Activated CD8-positive, alpha-beta memory T cell treated with anti-CD3 and anti-CD28 coated beads, Interleukin-2, amount 10 ng/mL, durations not matched to agents 7 days and 5 days (primary cell): ENCODE results near the gene TGIF2. TPM values are rescaled to one million over a fixed set of nuclear protein-coding genes. Genes with fewer than 3 reads are reported as not detected.
A peak's percentile ranks its signal among the peaks of the same experiment; 100 is the strongest.

Experiments
- ATAC-seq: fragments of 150-1000 bp; cut with Tn5 transposase; one replicate; pipeline ENCODE4 v1.10.0; 2021; ENCODE audit warnings: moderate library complexity
- CTCF ChIA-PET: fragments of 350-600 bp; sonication (Branson Sonifier 250); formaldehyde crosslinking; loops from one replicate; lab custom pipeline; 2021; ENCODE audit warnings: antibody characterized with exemption; lab: Charles Lee
- DNase-seq: peaks from one replicate; pipeline ENCODE4 v3.0.0-alpha.2; 2020
- H3K27ac Mint-ChIP-seq: one replicate; pipeline ENCODE4 v1.8.0; 2021; ENCODE audit warnings: mild to moderate bottlenecking, mixed read lengths
- H3K27me3 Mint-ChIP-seq: one replicate; pipeline ENCODE4 v1.8.0; 2021; ENCODE audit warnings: mixed read lengths
- H3K36me3 Mint-ChIP-seq: one replicate; pipeline ENCODE4 v1.8.0; 2021; ENCODE audit warnings: mild to moderate bottlenecking, mixed read lengths
- H3K4me1 Mint-ChIP-seq: one replicate; pipeline ENCODE4 v1.8.0; 2021; ENCODE audit warnings: mixed read lengths
- H3K4me3 Mint-ChIP-seq: one replicate; pipeline ENCODE4 v1.8.0; 2021; ENCODE audit warnings: mild to moderate bottlenecking, moderate library complexity, mixed read lengths
- H3K9me3 Mint-ChIP-seq: one replicate; pipeline ENCODE4 v1.8.0; 2022; ENCODE audit warnings: low read depth, mixed read lengths
- total RNA-seq, 2 experiments: library from RNA; stranded (reverse); gene quantifications; one replicate each; pipeline ENCODE4 v1.2.3, GENCODE V29; 2021

TGIF2 gene
- total RNA-seq, 2 experiments from 2014 or later: 32.5 to 40.9 TPM

DNA sequence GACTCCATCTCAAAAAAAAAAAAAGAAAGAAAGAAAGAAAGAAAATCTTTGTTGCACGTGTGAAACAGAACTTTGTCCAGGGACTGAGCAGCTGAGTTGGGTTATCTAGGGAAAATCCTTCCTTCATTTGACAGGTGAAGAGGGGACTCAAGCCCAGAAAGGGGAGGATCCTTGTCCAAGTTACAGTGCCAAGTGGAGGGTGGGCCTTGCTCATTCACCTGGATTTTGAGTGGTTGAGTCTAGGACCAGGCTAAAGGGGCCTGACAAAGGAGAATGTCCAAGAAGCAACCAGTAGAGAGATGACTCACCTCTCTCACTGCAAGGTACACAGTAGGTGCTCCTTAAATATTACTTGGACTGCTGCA, 2.7 kb downstream of the TGIF2 start:
- ATAC-seq (no peak), DNase-seq (no peak)
- Mint-ChIP-seq H3K4me1 (peaks cover 45% of the 10 kb centered on the region), H3K9me3 (no peaks in the 10 kb centered on the region), H3K4me3 (no peak overlapping the region), H3K27ac (peak overlapping the region; percentile 55), H3K27me3 (no peaks in the 10 kb centered on the region), H3K36me3 (peaks cover 29% of the 10 kb centered on the region)
- CTCF ChIA-PET: interaction anchor here (2.2 to 6.4 kb wide), 3 partner anchors 12 to 29 kb away, joined by 13 to 54 read pairs (median 43); partner anchors contain the start of gene RAB5IF

DNA sequence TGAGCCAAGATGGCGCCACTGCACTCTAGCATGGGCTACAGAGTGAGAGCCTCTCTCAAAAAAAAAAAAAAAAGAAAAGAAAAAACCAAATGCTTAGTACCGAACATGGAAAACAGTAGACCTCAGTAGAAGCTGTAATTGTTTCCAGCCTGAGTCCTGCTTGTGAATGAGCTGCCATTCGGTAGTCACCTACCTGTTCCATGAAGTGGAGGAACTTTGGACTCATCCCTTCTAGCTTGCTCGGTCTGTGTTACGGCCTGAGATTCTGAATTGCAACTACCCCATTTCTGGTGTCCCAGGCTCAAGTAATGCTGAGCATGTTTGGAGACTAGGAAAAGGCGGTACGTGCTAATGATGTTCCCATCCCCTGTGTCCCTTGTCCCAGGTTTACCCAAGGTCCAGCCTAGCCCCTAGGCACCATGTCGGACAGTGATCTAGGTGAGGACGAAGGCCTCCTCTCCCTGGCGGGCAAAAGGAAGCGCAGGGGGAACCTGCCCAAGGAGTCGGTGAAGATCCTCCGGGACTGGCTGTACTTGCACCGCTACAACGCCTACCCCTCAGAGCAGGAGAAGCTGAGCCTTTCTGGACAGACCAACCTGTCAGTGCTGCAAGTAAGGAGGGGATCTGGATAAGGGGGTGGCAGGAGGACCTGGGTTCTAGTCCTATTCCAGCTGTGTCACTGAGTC, 5.1 kb downstream of the TGIF2 start:
- no peak overlapping the region for H3K27ac Mint-ChIP-seq
- DNase-seq (no peak), ATAC-seq (no peak)
- CTCF ChIA-PET: interaction anchor here (6.4 kb wide), 1 partner anchor 27 kb away, joined by 54 read pairs; the partner anchor contains the start of gene RAB5IF
- H3K4me3 Mint-ChIP-seq: no peak overlapping the region
- peaks cover 46% of the 10 kb centered on the region for H3K4me1 Mint-ChIP-seq
- H3K36me3 Mint-ChIP-seq: peaks cover 39% of the 10 kb centered on the region
- no peaks in the 10 kb centered on the region for H3K27me3 Mint-ChIP-seq
- H3K9me3 Mint-ChIP-seq: no peaks in the 10 kb centered on the region

DNA sequence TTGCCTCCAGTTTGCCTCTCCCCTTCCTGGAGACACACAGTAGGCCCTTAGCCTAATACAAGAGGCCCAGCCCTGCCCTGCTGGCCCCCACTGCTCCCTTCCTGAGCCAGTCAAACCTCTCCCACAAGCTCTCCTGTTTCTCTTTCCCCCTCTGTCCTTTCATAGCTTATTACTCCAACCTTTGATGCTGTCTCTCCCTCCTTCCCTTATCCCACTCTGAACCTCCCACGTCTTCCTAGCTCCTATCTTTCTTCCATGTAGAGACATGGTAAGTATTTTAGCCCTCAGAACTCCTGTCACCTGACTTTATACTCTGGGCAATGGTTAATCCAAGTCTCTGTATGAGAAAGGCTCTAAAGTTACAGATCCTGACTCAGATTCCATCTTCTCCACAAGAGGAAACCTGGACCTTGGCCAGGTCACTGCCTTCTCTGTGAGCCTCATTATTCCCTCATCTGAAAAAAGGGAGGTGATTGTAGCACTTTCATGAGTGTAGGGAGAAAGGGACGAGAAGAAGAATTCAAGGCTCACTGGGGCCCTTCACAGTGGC, 6.7 kb downstream of the TGIF2 start:
- Mint-ChIP-seq H3K4me1 (peaks cover 44% of the 10 kb centered on the region), H3K4me3 (no peak overlapping the region), H3K27ac (peak overlapping the region; percentile 65), H3K36me3 (peaks cover 40% of the 10 kb centered on the region), H3K27me3 (no peaks in the 10 kb centered on the region), H3K9me3 (no peaks in the 10 kb centered on the region)
- CTCF ChIA-PET: interaction anchor here (1.2 to 1.5 kb wide), 2 partner anchors 15 to 24 kb away, joined by 3 read pairs; no protein-coding TSS in a partner anchor
- DNase-seq (no peak), ATAC-seq (no peak)

DNA sequence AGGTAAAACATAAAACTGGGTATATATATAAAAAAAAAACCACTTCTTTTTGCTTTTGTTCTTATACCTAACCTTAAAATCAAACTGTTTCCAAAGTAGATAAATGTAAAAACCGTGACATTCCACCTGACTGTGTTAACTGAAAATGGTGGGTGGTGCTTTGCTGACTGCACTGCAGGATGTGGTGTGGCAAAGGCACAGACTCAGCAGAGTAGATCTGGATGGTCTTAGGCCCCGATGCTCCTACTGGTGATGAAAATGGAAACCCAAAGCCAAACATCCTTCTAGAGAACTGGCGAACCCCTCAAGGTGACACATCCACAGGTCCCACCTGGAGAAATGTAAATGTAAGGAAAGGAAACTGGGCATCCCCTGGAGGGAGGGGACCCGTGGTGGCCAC, 8.9 kb downstream of the TGIF2 start:
- CTCF ChIA-PET: interaction anchor here (3.2 kb wide), 1 partner anchor 23 kb away, joined by 12 read pairs; the partner anchor contains the start of gene RAB5IF
- peak; percentile 91 for ATAC-seq
- H3K4me3 Mint-ChIP-seq: no peak overlapping the region

DNA sequence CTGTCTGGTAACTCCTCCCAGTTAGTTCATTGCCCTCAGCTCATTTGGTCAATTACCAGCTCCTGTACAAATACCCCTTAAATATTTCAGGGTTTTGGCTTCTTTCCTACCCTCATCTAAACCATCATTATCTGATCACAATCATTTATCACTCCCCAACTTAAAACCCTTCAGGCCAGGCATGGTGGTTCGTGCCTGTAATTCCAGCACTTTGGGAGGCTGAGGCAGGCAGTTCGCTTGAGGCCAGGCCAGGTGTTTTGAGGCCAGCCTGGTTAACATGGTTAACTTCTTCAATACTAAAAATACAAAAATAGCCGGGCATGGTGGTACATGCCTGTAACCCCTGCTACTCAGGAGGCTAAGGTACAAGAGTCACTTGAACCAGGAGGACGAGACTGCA, 9.4 kb downstream of the TGIF2 start:
- H3K4me1 Mint-ChIP-seq: peaks cover 41% of the 10 kb centered on the region
- DNase-seq (no peak), ATAC-seq (no peak)
- H3K27ac Mint-ChIP-seq: peak overlapping the region; percentile 82
- H3K9me3 Mint-ChIP-seq: no peaks in the 10 kb centered on the region
- CTCF ChIA-PET: interaction anchor here (3.2 kb wide), 1 partner anchor 23 kb away, joined by 12 read pairs; the partner anchor contains the start of gene RAB5IF
- H3K4me3 Mint-ChIP-seq: no peak overlapping the region
- no peaks in the 10 kb centered on the region for H3K27me3 Mint-ChIP-seq
- peaks cover 40% of the 10 kb centered on the region for H3K36me3 Mint-ChIP-seq

More for the DNA sequence above, 8.9 kb downstream of the TGIF2 start:
- peaks cover 37% of the 10 kb centered on the region for H3K4me1 Mint-ChIP-seq
- DNase-seq: peak; percentile 68
- H3K27ac Mint-ChIP-seq: peak overlapping the region; percentile 82
- H3K9me3 Mint-ChIP-seq: no peaks in the 10 kb centered on the region
- H3K27me3 Mint-ChIP-seq: no peaks in the 10 kb centered on the region
- H3K36me3 Mint-ChIP-seq: peaks cover 37% of the 10 kb centered on the region

DNA sequence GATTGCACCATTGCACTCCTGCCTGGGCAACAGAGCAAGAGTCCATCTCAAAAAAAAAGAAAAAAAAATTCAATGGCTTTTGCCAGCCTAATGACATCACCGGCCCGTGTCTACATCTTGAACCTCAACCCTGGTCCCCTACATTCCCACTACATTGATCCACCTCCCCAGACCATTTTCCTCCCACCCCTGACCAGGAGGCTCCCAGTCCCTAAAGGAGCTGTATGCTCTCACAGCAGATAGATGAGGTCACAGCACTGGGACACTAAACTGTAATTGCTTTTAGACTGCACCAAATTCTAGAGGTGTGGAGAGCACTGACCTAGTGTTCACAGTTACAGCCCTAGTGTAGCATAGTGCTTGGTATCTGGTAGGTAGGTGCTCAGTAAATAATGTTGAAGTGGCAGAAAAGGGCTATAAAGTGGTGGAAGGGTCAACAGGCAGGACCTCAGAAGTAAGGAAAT, 10.7 kb downstream of the TGIF2 start:
- no peak overlapping the region for H3K4me3 Mint-ChIP-seq
- peaks cover 37% of the 10 kb centered on the region for H3K36me3 Mint-ChIP-seq
- H3K27me3 Mint-ChIP-seq: no peaks in the 10 kb centered on the region
- peak overlapping the region; percentile 65 for H3K27ac Mint-ChIP-seq
- DNase-seq: no peak
- CTCF ChIA-PET: interaction anchor here (3.2 kb wide), 1 partner anchor 22 kb away, joined by 12 read pairs; the partner anchor contains the start of gene RAB5IF
- H3K4me1 Mint-ChIP-seq: peaks cover 50% of the 10 kb centered on the region
- no peak for ATAC-seq
- no peaks in the 10 kb centered on the region for H3K9me3 Mint-ChIP-seq

DNA sequence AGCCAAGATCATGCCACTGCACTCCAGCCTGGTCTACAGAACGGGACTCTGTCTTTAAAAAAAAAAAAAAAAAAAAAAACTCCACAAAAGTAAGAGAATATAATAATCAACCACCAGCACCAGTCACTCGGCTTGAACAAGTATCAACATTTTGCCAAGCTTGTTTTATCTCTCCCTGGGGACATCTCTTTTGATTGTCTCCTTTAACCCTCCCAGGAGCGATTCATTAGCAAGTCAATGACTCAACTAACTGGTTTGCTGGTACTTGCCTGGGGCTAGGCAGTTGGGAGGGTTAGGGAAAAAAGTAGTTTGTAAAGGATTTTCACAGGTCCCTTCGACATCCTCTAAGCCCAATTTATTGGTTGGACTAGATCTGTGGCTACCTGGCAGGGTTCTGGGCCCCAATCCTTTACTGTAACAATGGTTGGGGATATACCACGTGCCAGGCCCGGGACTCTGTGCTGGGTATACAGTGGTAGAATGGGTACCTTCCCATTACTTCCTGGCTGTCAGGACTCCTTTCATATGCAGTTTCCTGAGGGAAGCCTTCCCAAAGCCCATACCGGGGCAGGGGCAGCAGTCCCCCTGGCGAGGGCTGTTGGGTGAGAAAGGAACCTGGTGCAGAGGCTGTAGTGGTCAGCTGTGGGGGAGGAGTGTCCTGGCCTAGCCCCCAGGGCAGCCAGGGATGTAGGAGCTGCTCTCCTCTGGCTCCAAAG, 12.2 kb downstream of the TGIF2 start:
- Mint-ChIP-seq H3K36me3 (peaks cover 27% of the 10 kb centered on the region), H3K4me1 (peaks cover 45% of the 10 kb centered on the region), H3K27ac (no peak overlapping the region), H3K9me3 (no peaks in the 10 kb centered on the region), H3K27me3 (no peaks in the 10 kb centered on the region), H3K4me3 (no peak overlapping the region)
- no peak for DNase-seq
- CTCF ChIA-PET: interaction anchor here (0.7 to 3.2 kb wide), 3 partner anchors 10 to 20 kb away, joined by 3 to 12 read pairs (median 5); partner anchors contain the start of genes RAB5IF and TGIF2
- ATAC-seq: no peak

DNA sequence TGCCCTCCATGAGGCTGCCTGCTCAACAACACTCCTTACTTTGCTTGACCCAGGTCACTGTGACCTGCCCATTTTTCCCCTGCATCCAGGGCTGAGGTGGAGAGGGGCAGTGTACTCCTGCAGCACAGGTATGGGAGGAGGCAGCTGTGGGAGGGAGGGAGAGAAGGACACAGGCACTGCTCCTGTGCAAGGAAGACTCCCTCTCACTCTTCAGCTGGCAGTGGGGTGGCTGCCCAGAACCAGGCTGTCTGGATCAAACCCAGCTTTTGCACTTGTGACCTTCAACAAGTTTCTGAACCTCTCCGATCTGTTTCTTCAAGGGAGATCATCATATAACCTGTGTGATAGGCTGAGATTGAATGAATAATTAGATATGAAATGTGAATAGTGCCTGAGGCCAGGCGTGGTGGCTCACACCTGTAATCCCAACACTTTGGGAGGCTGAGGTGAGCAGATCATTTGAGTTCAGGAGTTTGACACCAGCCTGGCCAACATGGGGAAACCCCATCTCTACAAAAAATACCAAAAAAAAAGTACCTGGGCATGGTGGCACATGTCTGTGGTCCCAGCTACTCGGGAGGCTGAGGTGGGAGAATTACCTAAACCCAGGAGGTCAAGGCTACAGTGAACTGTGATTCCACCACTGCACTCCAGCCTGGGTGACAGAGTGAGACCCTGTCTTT, 14.1 kb downstream of the TGIF2 start:
- Mint-ChIP-seq H3K36me3 (peaks cover 29% of the 10 kb centered on the region), H3K27me3 (no peaks in the 10 kb centered on the region), H3K9me3 (no peaks in the 10 kb centered on the region), H3K27ac (peak overlapping the region; percentile 2), H3K4me1 (peaks cover 51% of the 10 kb centered on the region), H3K4me3 (no peak overlapping the region)
- DNase-seq (no peak), ATAC-seq (no peak)
- CTCF ChIA-PET: interaction anchor here (0.6 to 6.1 kb wide), 8 partner anchors 10 to 276 kb away, joined by 3 to 50 read pairs (median 4); partner anchors contain the start of gene RAB5IF

DNA sequence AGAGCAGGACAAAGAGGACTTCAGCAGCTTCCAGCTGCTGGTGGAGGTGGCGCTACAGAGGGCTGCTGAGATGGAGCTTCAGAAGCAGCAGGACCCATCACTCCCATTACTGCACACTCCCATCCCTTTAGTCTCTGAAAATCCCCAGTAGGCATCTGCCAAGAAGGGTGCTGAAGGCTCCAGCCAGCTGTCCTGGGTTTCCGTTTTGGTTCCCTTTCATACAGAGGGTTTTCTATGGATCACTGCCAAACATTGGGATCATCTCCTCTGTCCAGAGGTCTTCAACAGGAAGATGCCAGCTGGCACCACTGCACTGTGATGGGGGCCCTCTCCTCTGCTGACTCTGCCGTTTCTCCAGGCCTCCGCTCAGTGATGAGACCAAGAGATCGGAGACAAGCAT, 17.9 kb downstream of the TGIF2 start:
- Mint-ChIP-seq H3K27me3 (no peaks in the 10 kb centered on the region), H3K36me3 (peaks cover 34% of the 10 kb centered on the region), H3K27ac (peak overlapping the region; percentile 64), H3K9me3 (no peaks in the 10 kb centered on the region), H3K4me1 (peaks cover 76% of the 10 kb centered on the region), H3K4me3 (no peak overlapping the region)
- no peak for ATAC-seq
- CTCF ChIA-PET: interaction anchor here (1.4 to 6.1 kb wide), 3 partner anchors 14 to 131 kb away, joined by 4 to 50 read pairs (median 4); partner anchors contain the start of gene RAB5IF
- no peak for DNase-seq

DNA sequence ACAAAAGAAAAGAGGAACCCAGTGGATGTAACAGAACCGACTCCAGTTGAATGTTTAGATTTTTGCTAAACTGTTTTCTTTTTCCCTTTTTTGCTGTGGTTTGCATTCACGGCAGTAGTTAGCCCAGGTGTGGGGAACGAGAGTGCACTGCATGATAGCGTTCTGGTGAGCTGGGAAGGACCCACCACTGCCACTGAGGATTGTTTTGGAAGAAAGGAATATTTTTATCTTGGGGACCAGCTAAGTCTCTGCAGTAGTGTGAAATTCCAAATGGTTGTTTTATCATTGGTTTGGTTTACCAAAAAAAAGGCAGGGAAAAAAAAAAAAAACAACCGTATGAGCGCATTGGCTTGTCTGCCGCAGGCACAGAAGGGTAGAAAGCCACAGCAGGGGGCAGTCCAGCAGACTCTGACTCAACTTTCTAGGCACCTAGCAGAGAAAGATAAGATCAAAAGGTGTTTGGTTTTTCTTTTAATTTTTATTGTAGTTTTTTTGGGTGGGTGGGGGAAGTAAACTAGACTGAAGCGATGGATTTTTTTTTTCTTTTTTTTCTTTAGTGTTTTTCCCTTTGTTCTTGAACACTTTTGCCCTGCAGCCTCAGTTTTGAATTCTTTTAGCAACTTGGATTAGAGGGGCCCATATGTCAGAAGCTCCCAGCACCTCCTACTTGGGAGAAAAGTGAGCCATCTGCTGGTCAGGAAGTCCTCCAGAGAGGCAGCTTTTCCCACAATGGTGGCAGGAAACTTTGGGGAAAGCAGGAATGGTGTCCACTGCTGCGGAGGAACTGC, 18.7 kb downstream of the TGIF2 start:
- DNase-seq: peak; percentile 76
- Mint-ChIP-seq H3K27me3 (no peaks in the 10 kb centered on the region), H3K4me1 (peaks cover 73% of the 10 kb centered on the region), H3K4me3 (peak overlapping the region; percentile 5), H3K36me3 (peaks cover 34% of the 10 kb centered on the region), H3K27ac (peak overlapping the region; percentile 85), H3K9me3 (no peaks in the 10 kb centered on the region)
- CTCF ChIA-PET: interaction anchor here (0.9 to 6.1 kb wide), 7 partner anchors 8 to 131 kb away, joined by 3 to 50 read pairs (median 4); partner anchors contain the start of gene RAB5IF
- peak; percentile 53 for ATAC-seq

DNA sequence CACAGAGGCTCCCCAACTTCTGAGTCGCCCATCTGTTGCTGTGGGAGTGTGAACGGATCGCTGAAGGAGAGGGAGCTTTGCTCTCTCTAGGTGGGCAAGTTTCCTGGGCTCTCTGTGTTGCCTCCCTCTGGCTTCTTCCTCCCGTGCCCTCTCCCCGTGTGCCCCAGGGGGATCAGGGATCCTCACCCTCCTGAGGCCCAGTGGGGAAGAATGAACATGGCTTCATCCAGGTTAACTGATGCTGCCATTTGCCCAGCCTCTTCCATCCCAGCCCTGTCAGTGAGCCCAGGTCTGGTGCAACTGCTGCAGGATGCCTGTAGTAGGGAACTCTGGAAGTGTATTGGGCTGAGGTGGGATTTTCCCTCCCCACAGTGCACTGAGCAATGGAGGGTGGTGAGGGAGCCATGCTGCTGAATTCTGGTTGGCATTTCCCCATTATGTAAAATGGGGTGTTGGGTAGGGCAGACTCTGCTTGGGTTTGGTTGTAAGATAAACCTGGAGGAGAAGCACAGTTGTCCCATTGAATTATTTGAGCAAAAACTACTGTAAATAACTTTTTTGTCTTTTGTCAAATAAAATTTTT, 20.0 kb downstream of the TGIF2 start:
- Mint-ChIP-seq H3K4me1 (peaks cover 62% of the 10 kb centered on the region), H3K36me3 (peaks cover 33% of the 10 kb centered on the region), H3K4me3 (no peak overlapping the region), H3K9me3 (no peaks in the 10 kb centered on the region), H3K27ac (peak overlapping the region; percentile 85), H3K27me3 (no peaks in the 10 kb centered on the region)
- ATAC-seq: no peak
- no peak for DNase-seq
- CTCF ChIA-PET: interaction anchor here (0.9 to 6.1 kb wide), 5 partner anchors 11 to 40 kb away, joined by 3 to 56 read pairs (median 43); partner anchors contain the start of genes RAB5IF and TGIF2
